ENCODE measurements around the gene SUGP2. TPM values are rescaled to one million over a fixed set of nuclear protein-coding genes. Genes with fewer than 3 reads are reported as not detected.
A peak's percentile ranks its signal among the peaks of the same experiment; 100 is the strongest.

SUGP2 gene
- total RNA-seq, 1 experiment from 2014 or later: 48.9 TPM

- no peaks in the 10 kb centered on the region for H3K9me2 ChIP-seq (replicated peaks; ENCODE audit: low read length)
- no peak for TF ChIP-seq EZH2phosphoT487 (IDR thresholded peaks at IDR 0.05; ENCODE audit: borderline replicate concordance, low read length)
- TF ChIP-seq, protein P1, sequence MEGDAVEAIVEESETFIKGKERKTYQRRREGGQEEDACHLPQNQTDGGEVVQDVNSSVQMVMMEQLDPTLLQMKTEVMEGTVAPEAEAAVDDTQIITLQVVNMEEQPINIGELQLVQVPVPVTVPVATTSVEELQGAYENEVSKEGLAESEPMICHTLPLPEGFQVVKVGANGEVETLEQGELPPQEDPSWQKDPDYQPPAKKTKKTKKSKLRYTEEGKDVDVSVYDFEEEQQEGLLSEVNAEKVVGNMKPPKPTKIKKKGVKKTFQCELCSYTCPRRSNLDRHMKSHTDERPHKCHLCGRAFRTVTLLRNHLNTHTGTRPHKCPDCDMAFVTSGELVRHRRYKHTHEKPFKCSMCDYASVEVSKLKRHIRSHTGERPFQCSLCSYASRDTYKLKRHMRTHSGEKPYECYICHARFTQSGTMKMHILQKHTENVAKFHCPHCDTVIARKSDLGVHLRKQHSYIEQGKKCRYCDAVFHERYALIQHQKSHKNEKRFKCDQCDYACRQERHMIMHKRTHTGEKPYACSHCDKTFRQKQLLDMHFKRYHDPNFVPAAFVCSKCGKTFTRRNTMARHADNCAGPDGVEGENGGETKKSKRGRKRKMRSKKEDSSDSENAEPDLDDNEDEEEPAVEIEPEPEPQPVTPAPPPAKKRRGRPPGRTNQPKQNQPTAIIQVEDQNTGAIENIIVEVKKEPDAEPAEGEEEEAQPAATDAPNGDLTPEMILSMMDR (conservative IDR thresholded peaks at IDR 0.05; ENCODE audit: low read depth, low read length): peak; percentile 58
- H3K27me3 ChIP-seq (ENCODE audit: low read length): no peaks in the 10 kb centered on the region
- CTCF ChIA-PET: no interaction called here
- H3K36me3 ChIP-seq (ENCODE audit: low read depth, low read length): peaks cover 40% of the 10 kb centered on the region
- POLR2A ChIA-PET (ENCODE audit: unreplicated experiment): no interaction called here
- H3K9ac ChIP-seq (ENCODE audit: low read length): no peak overlapping the region
- peaks cover 11% of the 10 kb centered on the region; the same call in 1 of the 2 replicates for H3K4me1 ChIP-seq (ENCODE audit: insufficient read depth, low read length)
- no peak for DNase-seq
- no peak overlapping the region for H3K27ac ChIP-seq (ENCODE audit: low read length)
- H3K9me3 ChIP-seq (ENCODE audit: low read length): no peaks in the 10 kb centered on the region
- no peak overlapping the region for H3K4me2 ChIP-seq (ENCODE audit: low read length)
- H4K20me1 ChIP-seq (ENCODE audit: low read length): no peaks in the 10 kb centered on the region
- no peaks in the 10 kb centered on the region for H3K79me2 ChIP-seq (ENCODE audit: low read length)
- H3F3A ChIP-seq (ENCODE audit: low read length, unreplicated experiment): no peaks in the 10 kb centered on the region
- intact Hi-C loops (cut with micrococcal nuclease): no loop called here
- peak; percentile 66 for ATAC-seq
- no peak overlapping the region for H3K4me3 ChIP-seq (ENCODE audit: low read length)
- no peak overlapping the region for H2AFZ ChIP-seq (ENCODE audit: low read length)
- no TSS peak for BruUV-seq (replicated peaks)
Measured at GRCh38 chr19:18999896-19000620, 33.3 kb downstream of the SUGP2 start.

- intact Hi-C loops (cut with micrococcal nuclease): no loop called here
- CTCF ChIA-PET: no interaction called here
- H3K27ac ChIP-seq (ENCODE audit: low read length): no peak overlapping the region
- peaks cover 38% of the 10 kb centered on the region for H3K36me3 ChIP-seq (ENCODE audit: low read depth, low read length)
- no TSS peak for BruUV-seq (replicated peaks)
- H3K9me3 ChIP-seq (ENCODE audit: low read length): no peaks in the 10 kb centered on the region
- H4K20me1 ChIP-seq (ENCODE audit: low read length): no peaks in the 10 kb centered on the region
- H3K4me3 ChIP-seq (ENCODE audit: low read length): no peak overlapping the region
- POLR2A ChIA-PET (ENCODE audit: unreplicated experiment): interaction anchor here (0.5 kb wide), 1 partner anchor 165 kb away, joined by 3 read pairs; no protein-coding TSS in a partner anchor
- H3K4me2 ChIP-seq (ENCODE audit: low read length): no peak overlapping the region
- no peaks in the 10 kb centered on the region for H3K27me3 ChIP-seq (ENCODE audit: low read length)
- no peaks in the 10 kb centered on the region for H3K9me2 ChIP-seq (replicated peaks; ENCODE audit: low read length)
- ATAC-seq (peak; percentile 41), DNase-seq (peak; percentile 57)
- no peak overlapping the region for H3K9ac ChIP-seq (ENCODE audit: low read length)
- no peaks in the 10 kb centered on the region for H3K79me2 ChIP-seq (ENCODE audit: low read length)
- TF ChIP-seq, protein P1 (conservative IDR thresholded peaks at IDR 0.05; ENCODE audit: low read depth, low read length): no peak
- TF ChIP-seq EZH2phosphoT487 (IDR thresholded peaks at IDR 0.05; ENCODE audit: borderline replicate concordance, low read length): no peak
- TF ChIP-seq EZH2 (IDR thresholded peaks at IDR 0.05; ENCODE audit: low read length, unreplicated experiment): no peak
- H2AFZ ChIP-seq (ENCODE audit: low read length): no peak overlapping the region
- no peaks in the 10 kb centered on the region for H3F3A ChIP-seq (ENCODE audit: low read length, unreplicated experiment)
- peaks cover 11% of the 10 kb centered on the region; the same call in 1 of the 2 replicates for H3K4me1 ChIP-seq (ENCODE audit: insufficient read depth, low read length)
Measured at GRCh38 chr19:18999016-18999758, 34.1 kb downstream of the SUGP2 start.

DNA sequence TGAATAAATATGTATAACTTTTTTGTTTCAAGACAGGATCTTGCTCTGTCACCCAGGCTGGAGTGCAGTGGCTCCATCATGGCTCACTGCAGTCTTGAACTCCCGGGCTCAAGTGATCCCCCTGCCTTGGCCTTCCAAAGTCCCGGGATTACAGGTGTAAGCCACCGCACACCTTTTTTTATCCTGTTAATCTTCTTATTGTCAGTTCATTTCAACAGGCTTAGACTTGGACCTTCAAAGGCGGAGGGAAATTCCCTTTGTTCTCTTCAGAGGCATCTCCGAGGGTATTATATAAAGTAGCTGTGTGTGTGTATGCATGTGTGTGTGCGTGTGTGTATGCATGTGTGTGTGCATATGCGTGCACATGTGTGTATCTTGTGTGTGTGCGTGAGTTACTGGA is 35.0 kb downstream of the SUGP2 start:
- Histone ChIP-seq H3K9ac (ENCODE audit: low read length) (no peak overlapping the region), H3K36me3 (ENCODE audit: low read depth, low read length) (peaks cover 38% of the 10 kb centered on the region), H3K4me2 (ENCODE audit: low read length) (no peak overlapping the region), H3F3A (ENCODE audit: low read length, unreplicated experiment) (no peaks in the 10 kb centered on the region), H3K4me3 (ENCODE audit: low read length) (no peak overlapping the region), H2AFZ (ENCODE audit: low read length) (no peak overlapping the region), H3K9me2 (replicated peaks; ENCODE audit: low read length) (no peaks in the 10 kb centered on the region), H3K27me3 (ENCODE audit: low read length) (no peaks in the 10 kb centered on the region), H3K27ac (ENCODE audit: low read length) (no peak overlapping the region), H3K79me2 (ENCODE audit: low read length) (no peaks in the 10 kb centered on the region), H3K4me1 (ENCODE audit: insufficient read depth, low read length) (peaks cover 11% of the 10 kb centered on the region; the same call in 1 of the 2 replicates), H4K20me1 (ENCODE audit: low read length) (no peaks in the 10 kb centered on the region), H3K9me3 (ENCODE audit: low read length) (no peaks in the 10 kb centered on the region)
- no peak for ATAC-seq
- intact Hi-C loops (cut with micrococcal nuclease): no loop called here
- ChIA-PET CTCF (no interaction called here), POLR2A (ENCODE audit: unreplicated experiment) (no interaction called here)
- no peak for TF ChIP-seq EZH2 (IDR thresholded peaks at IDR 0.05; ENCODE audit: low read length, unreplicated experiment)
- TF ChIP-seq, protein P1 (conservative IDR thresholded peaks at IDR 0.05; ENCODE audit: low read depth, low read length): no peak
- TF ChIP-seq EZH2phosphoT487 (IDR thresholded peaks at IDR 0.05; ENCODE audit: borderline replicate concordance, low read length): no peak
- no TSS peak for BruUV-seq (replicated peaks)
- no peak for DNase-seq

Measured in PC-3 (cell line).